Mucosa of descending colon (tissue), 3 donors: ENCODE data around the gene AKAP11. TPM values are rescaled to one million over a fixed set of nuclear protein-coding genes. Genes with fewer than 3 reads are reported as not detected.
"Not testable (repeated sequence)": the region's sequence is repeated elsewhere in the genome, so short reads cannot be mapped to it uniquely, and the experiment has no call there.

Experiments used
- ATAC-seq: fragments of 200-7000 bp; cut with Tn5 transposase; one replicate; pipeline ENCODE4 v1.9.1; 2020; ENCODE audit warnings: mild to moderate bottlenecking, moderate library complexity
- DNase-seq, 3 donors: peaks; one replicate each; pipeline ENCODE4 v3.0.0-alpha.2; 2020
- H3K36me3 ChIP-seq: fragments of 200-600 bp; one replicate; pipeline ENCODE4 v1.8.0; 2021; ENCODE audit warnings: low read depth, mild to moderate bottlenecking
- H3K4me1 ChIP-seq: fragments of 200-600 bp; one replicate; pipeline ENCODE4 v1.8.0; 2021; ENCODE audit warnings: low read depth, mild to moderate bottlenecking
- H3K4me3 ChIP-seq: fragments of 200-600 bp; one replicate; pipeline ENCODE4 v1.8.0; 2021; ENCODE audit warnings: mild to moderate bottlenecking
- H3K9me3 ChIP-seq: fragments of 200-600 bp; one replicate; pipeline ENCODE4 v1.8.0; 2021; ENCODE audit warnings: mild to moderate bottlenecking
- CTCF ChIP-seq: fragments of 200-600 bp; IDR thresholded peaks from one replicate; pipeline ENCODE4 v1.8.0; 2022; ENCODE audit warnings: antibody characterized with exemption, mild to moderate bottlenecking
- intact Hi-C, 2 donors: fragments of 100-400 bp; cut with DNase I in 1 of 2; cut with micrococcal nuclease in 1 of 2; formaldehyde crosslinking; loops; one replicate each; pipeline versions ENCODE4 v1.11.0 to v1.11.1; 2022; cut with DNase I, micrococcal nuclease
- long read RNA-seq, 2 donors: library from polyadenylated mRNA; unstranded; transcript quantifications; one replicate each; pipeline ENCODE4 v2.0.0, GENCODE V29; 2019 to 2021
- total RNA-seq, 3 donors: library from RNA; stranded (reverse); fragmentation: NEBNext Ultra II Directional in 2 of 3; extraction: Animal tissue kit (Norgen Biotek cat#: 25700) in 2 of 3; gene quantifications; one replicate each; pipeline versions ENCODE4 v1.2.1 to v1.2.4, GENCODE V29; 2021 to 2023
- donor health status: DM: no; HTN: no; CAD: no; lungs with moderate emphysema.
- donor health status: DM: no; HTN: no; CAD: no.
- donor health status: DM: no; HTN: yes; CAD: no.

Gene AKAP11
- 10 to 100 TPM; 20.6 to 55.2 (median 26.1) TPM for total RNA-seq
- long read RNA-seq, donor 1, partial matches to known transcripts: 1 of 3 reads
- long read RNA-seq, donor 1, other reads (novel, unspliced or antisense): 2 of 3 reads
- long read RNA-seq, donor 2: 0 reads

GRCh38 chr13:42272115-42272803, at the start of gene AKAP11:
Gene AKAP11, plus strand, starts transcription at chr13:42272152. Its CDS starts 14,197 bp downstream, at chr13:42286349.
- Histone ChIP-seq H3K9me3 (no peaks in the 10 kb centered on the region), H3K4me1 (no peaks in the 10 kb centered on the region), H3K36me3 (no peaks in the 10 kb centered on the region), H3K4me3 (peak within 1 kb of the TSS; percentile 89)
- intact Hi-C loops: no loop called here
- peak; percentile 60 for ATAC-seq
- TF ChIP-seq CTCF: no peak
- peak; percentile 57 to 77 (median 73) for DNase-seq

DNA sequence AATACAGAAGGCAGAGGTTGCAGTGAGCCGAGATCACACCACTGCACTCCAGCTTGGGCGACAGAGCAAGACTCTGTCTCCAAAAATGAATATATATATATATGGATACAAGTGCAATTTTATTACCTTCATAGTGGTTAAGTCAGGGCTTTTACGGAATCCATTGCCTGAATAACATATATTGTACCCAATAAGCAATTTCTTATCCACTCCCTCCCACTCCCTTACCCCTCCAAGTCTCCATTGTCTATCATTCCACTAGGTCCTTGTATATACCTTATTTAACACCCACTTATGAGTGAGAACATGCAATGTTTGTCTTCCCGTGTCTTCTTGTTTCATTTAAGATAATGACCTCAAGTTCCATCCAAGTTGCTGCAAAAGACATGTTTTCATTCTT, 48.3 kb upstream of the AKAP11 start:
- DNase-seq (no peak), ATAC-seq (no peak)
- Histone ChIP-seq H3K9me3 (no peaks in the 10 kb centered on the region), H3K36me3 (no peaks in the 10 kb centered on the region), H3K4me1 (no peaks in the 10 kb centered on the region), H3K4me3 (no peak overlapping the region)
- intact Hi-C loops: no loop called here
- TF ChIP-seq CTCF: no peak

GRCh38 chr13:42225051-42225450, 46.9 kb upstream of the AKAP11 start:
- H3K36me3 ChIP-seq: no peaks in the 10 kb centered on the region
- no peaks in the 10 kb centered on the region for H3K9me3 ChIP-seq
- no peak for TF ChIP-seq CTCF
- ATAC-seq (no peak), DNase-seq (no peak)
- H3K4me3 ChIP-seq: no peak overlapping the region
- no peaks in the 10 kb centered on the region for H3K4me1 ChIP-seq
- intact Hi-C loops: no loop called here

DNA sequence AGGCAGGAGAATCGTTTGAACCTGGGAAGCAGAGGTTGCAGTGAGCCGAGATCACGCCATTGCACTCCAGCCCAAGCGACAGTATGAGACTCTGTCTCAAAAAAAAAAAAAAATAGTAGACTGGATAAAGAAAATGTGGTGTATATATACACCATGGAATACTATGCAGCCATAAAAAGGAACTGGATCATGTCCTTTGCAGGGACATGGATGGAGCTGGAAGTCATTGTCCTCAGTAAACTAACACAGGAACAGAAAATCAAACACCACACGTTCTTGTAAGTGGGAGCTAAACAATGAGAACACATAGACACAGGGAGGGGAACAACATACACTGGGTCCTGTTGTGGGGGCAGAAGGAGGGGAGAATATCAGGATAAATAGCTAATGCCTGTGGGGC, 45.2 kb upstream of the AKAP11 start:
- DNase-seq, H3K4me3 ChIP-seq, intact Hi-C loops, ATAC-seq, H3K9me3 ChIP-seq, H3K4me1 ChIP-seq, H3K36me3 ChIP-seq: not testable (repeated sequence)

DNA sequence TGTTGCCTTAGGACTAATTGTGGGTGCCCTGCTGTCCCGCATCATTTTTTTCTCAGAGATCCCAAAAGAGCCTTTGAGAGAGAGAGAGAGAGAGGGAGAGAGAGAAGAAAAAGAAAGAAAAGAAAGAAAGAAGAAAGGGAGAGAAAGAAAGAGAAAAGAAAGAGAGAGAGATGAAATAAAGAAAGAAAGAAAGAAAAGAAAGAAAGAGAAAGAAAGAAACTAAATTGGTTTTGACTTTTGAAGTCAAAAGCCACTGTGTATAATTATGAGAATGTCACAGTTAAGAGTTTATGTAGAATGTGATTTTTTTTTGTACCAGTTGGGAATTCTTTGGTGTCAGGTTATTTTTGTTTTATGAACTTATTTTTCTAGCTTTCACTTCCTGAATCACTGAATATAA, 43.4 kb upstream of the AKAP11 start:
- ATAC-seq: no peak
- TF ChIP-seq CTCF: no peak
- H3K36me3 ChIP-seq: no peaks in the 10 kb centered on the region
- no peak for DNase-seq
- H3K9me3 ChIP-seq: no peaks in the 10 kb centered on the region
- no peak overlapping the region for H3K4me3 ChIP-seq
- intact Hi-C loops: no loop called here
- no peaks in the 10 kb centered on the region for H3K4me1 ChIP-seq

- no peak overlapping the region for H3K4me3 ChIP-seq
- no peaks in the 10 kb centered on the region for H3K4me1 ChIP-seq
- H3K36me3 ChIP-seq: no peaks in the 10 kb centered on the region
- no peak for ATAC-seq
- H3K9me3 ChIP-seq: no peaks in the 10 kb centered on the region
- no peak for TF ChIP-seq CTCF
- intact Hi-C loops: no loop called here
- no peak for DNase-seq
Observed at GRCh38 chr13:42229287-42229686, 42.7 kb upstream of the AKAP11 start.
